ENCODE measurements around the gene PLEK.

PLEK gene

GRCh38 chr2:68432696-68433658 lies 67.9 kb downstream of the PLEK start:
- no peak for DNase-seq (ENCODE audit: low read depth, low spot score)
- H3K4me1 ChIP-seq (ENCODE audit: insufficient read depth, insufficient read length) = no peaks in the 10 kb centered on the region
- TF ChIP-seq YY1 (IDR thresholded peaks at IDR 0.05; ENCODE audit: insufficient read depth, insufficient read length) (no peak), SUZ12 (IDR thresholded peaks at IDR 0.05; ENCODE audit: extremely low read depth, insufficient read depth, insufficient read length) (no peak), ZNF274 (IDR thresholded peaks at IDR 0.05; ENCODE audit: low read depth, low read length) (no peak)
- no peaks in the 10 kb centered on the region for H3K36me3 ChIP-seq (ENCODE audit: insufficient read depth, insufficient read length, low read length)
- H3K9me3 ChIP-seq (ENCODE audit: insufficient read depth, low read length) = no peaks in the 10 kb centered on the region
- H3K27me3 ChIP-seq (ENCODE audit: insufficient read depth, insufficient read length) = no peaks in the 10 kb centered on the region
- no peak overlapping the region for H3K9ac ChIP-seq (ENCODE audit: insufficient read length, low read depth)
- no peak overlapping the region for H3K4me3 ChIP-seq (ENCODE audit: insufficient read length, low read depth)

GRCh38 chr2:68434981-68435380 lies 69.9 kb downstream of the PLEK start:
- Histone ChIP-seq H3K9me3 (ENCODE audit: insufficient read depth, low read length) (no peaks in the 10 kb centered on the region), H3K27me3 (ENCODE audit: insufficient read depth, insufficient read length) (no peaks in the 10 kb centered on the region), H3K36me3 (ENCODE audit: insufficient read depth, insufficient read length, low read length) (no peaks in the 10 kb centered on the region), H3K9ac (ENCODE audit: insufficient read length, low read depth) (no peak overlapping the region), H3K4me3 (ENCODE audit: insufficient read length, low read depth) (no peak overlapping the region), H3K4me1 (ENCODE audit: insufficient read depth, insufficient read length) (no peaks in the 10 kb centered on the region)
- TF ChIP-seq ZNF274 (IDR thresholded peaks at IDR 0.05; ENCODE audit: low read depth, low read length) = no peak
- TF ChIP-seq YY1 (IDR thresholded peaks at IDR 0.05; ENCODE audit: insufficient read depth, insufficient read length) = no peak
- TF ChIP-seq SUZ12 (IDR thresholded peaks at IDR 0.05; ENCODE audit: extremely low read depth, insufficient read depth, insufficient read length) = no peak
- DNase-seq (ENCODE audit: low read depth, low spot score) = no peak

- no peak for TF ChIP-seq YY1 (IDR thresholded peaks at IDR 0.05; ENCODE audit: insufficient read depth, insufficient read length)
- no peak for TF ChIP-seq ZNF274 (IDR thresholded peaks at IDR 0.05; ENCODE audit: low read depth, low read length)
- no peak for TF ChIP-seq SUZ12 (IDR thresholded peaks at IDR 0.05; ENCODE audit: extremely low read depth, insufficient read depth, insufficient read length)
- H3K4me3 ChIP-seq (ENCODE audit: insufficient read length, low read depth) = no peak overlapping the region
- H3K4me1 ChIP-seq (ENCODE audit: insufficient read depth, insufficient read length) = no peaks in the 10 kb centered on the region
- H3K27me3 ChIP-seq (ENCODE audit: insufficient read depth, insufficient read length) = no peaks in the 10 kb centered on the region
- H3K36me3 ChIP-seq (ENCODE audit: insufficient read depth, insufficient read length, low read length) = no peaks in the 10 kb centered on the region
- DNase-seq (ENCODE audit: low read depth, low spot score) = no peak
- H3K9ac ChIP-seq (ENCODE audit: insufficient read length, low read depth) = no peak overlapping the region
- no peaks in the 10 kb centered on the region for H3K9me3 ChIP-seq (ENCODE audit: insufficient read depth, low read length)
Observed at GRCh38 chr2:68435615-68436014, 70.5 kb downstream of the PLEK start.

- H3K4me1 ChIP-seq (ENCODE audit: insufficient read depth, insufficient read length) = no peaks in the 10 kb centered on the region
- H3K9ac ChIP-seq (ENCODE audit: insufficient read length, low read depth) = no peak overlapping the region
- H3K9me3 ChIP-seq (ENCODE audit: insufficient read depth, low read length) = no peaks in the 10 kb centered on the region
- H3K4me3 ChIP-seq (ENCODE audit: insufficient read length, low read depth) = no peak overlapping the region
- H3K27me3 ChIP-seq (ENCODE audit: insufficient read depth, insufficient read length) = no peaks in the 10 kb centered on the region
- TF ChIP-seq SUZ12 (IDR thresholded peaks at IDR 0.05; ENCODE audit: extremely low read depth, insufficient read depth, insufficient read length) = no peak
- TF ChIP-seq YY1 (IDR thresholded peaks at IDR 0.05; ENCODE audit: insufficient read depth, insufficient read length) = no peak
- TF ChIP-seq ZNF274 (IDR thresholded peaks at IDR 0.05; ENCODE audit: low read depth, low read length) = no peak
- no peak for DNase-seq (ENCODE audit: low read depth, low spot score)
- H3K36me3 ChIP-seq (ENCODE audit: insufficient read depth, insufficient read length, low read length) = no peaks in the 10 kb centered on the region
Observed at GRCh38 chr2:68436270-68436669, 71.2 kb downstream of the PLEK start.

GRCh38 chr2:68438455-68439303 lies 73.6 kb downstream of the PLEK start:
- DNase-seq (ENCODE audit: low read depth, low spot score) = no peak
- no peaks in the 10 kb centered on the region for H3K36me3 ChIP-seq (ENCODE audit: insufficient read depth, insufficient read length, low read length)
- H3K4me3 ChIP-seq (ENCODE audit: insufficient read length, low read depth) = no peak overlapping the region
- H3K9me3 ChIP-seq (ENCODE audit: insufficient read depth, low read length) = no peaks in the 10 kb centered on the region
- no peak overlapping the region for H3K9ac ChIP-seq (ENCODE audit: insufficient read length, low read depth)
- TF ChIP-seq YY1 (IDR thresholded peaks at IDR 0.05; ENCODE audit: insufficient read depth, insufficient read length) (no peak), SUZ12 (IDR thresholded peaks at IDR 0.05; ENCODE audit: extremely low read depth, insufficient read depth, insufficient read length) (no peak), ZNF274 (IDR thresholded peaks at IDR 0.05; ENCODE audit: low read depth, low read length) (no peak)
- no peaks in the 10 kb centered on the region for H3K4me1 ChIP-seq (ENCODE audit: insufficient read depth, insufficient read length)
- no peaks in the 10 kb centered on the region for H3K27me3 ChIP-seq (ENCODE audit: insufficient read depth, insufficient read length)

GRCh38 chr2:68441179-68441993 lies 76.3 kb downstream of the PLEK start:
- DNase-seq (ENCODE audit: low read depth, low spot score) = peak; percentile 80
- Histone ChIP-seq H3K4me1 (ENCODE audit: insufficient read depth, insufficient read length) (no peaks in the 10 kb centered on the region), H3K27me3 (ENCODE audit: insufficient read depth, insufficient read length) (no peaks in the 10 kb centered on the region), H3K4me3 (ENCODE audit: insufficient read length, low read depth) (no peak overlapping the region), H3K36me3 (ENCODE audit: insufficient read depth, insufficient read length, low read length) (no peaks in the 10 kb centered on the region), H3K9ac (ENCODE audit: insufficient read length, low read depth) (no peak overlapping the region), H3K9me3 (ENCODE audit: insufficient read depth, low read length) (no peaks in the 10 kb centered on the region)
- TF ChIP-seq YY1 (IDR thresholded peaks at IDR 0.05; ENCODE audit: insufficient read depth, insufficient read length) (no peak), SUZ12 (IDR thresholded peaks at IDR 0.05; ENCODE audit: extremely low read depth, insufficient read depth, insufficient read length) (no peak), ZNF274 (IDR thresholded peaks at IDR 0.05; ENCODE audit: low read depth, low read length) (no peak)

All from NT2/D1 (cell line).